Peyer's patch (tissue), 4 donors: ENCODE measurements around the gene PTEN. TPM values are rescaled to one million over a fixed set of nuclear protein-coding genes. Genes with fewer than 3 reads are reported as not detected.

Experiments
- DNase-seq, 3 donors: peaks; one replicate each; pipeline ENCODE4 v3.0.0-alpha.2; 2017 to 2019
- H3K27ac ChIP-seq, 4 donors: fragments of 200-600 bp; sonication (generic); one replicate each; pipeline ENCODE4 v1.5.1; 2016 to 2019
- H3K27me3 ChIP-seq, 2 donors: fragments of 200-600 bp; sonication (generic); one replicate each; pipeline ENCODE4 v1.5.1; 2019
- H3K36me3 ChIP-seq, 3 donors: fragments of 200-600 bp; sonication (generic); one replicate each; pipeline ENCODE4 v1.5.1; 2016 to 2019
- H3K4me1 ChIP-seq, 4 donors: fragments of 200-600 bp; sonication (generic); one replicate each; pipeline ENCODE4 v1.5.1; 2016 to 2019
- H3K4me3 ChIP-seq, 4 donors: fragments of 200-600 bp; sonication (generic); 1 replicate in 3 of 4; 2 replicates in 1 of 4; pipeline ENCODE4 v1.5.1; 2016 to 2019; ENCODE audit warnings: mild to moderate bottlenecking in 1 of 4
- H3K9me3 ChIP-seq, 4 donors: fragments of 200-600 bp; sonication (generic); one replicate each; pipeline ENCODE4 v1.5.1; 2016 to 2019; ENCODE audit warnings: mild to moderate bottlenecking in 1 of 4
- CTCF ChIP-seq, 6 experiments: fragments of 450-650 bp in 4 of 6; fragments of 200-600 bp in 2 of 6; sonication (generic) in 1 of 6; IDR thresholded peaks; one replicate each; pipeline ENCODE4 v1.5.1; 2017 to 2019; ENCODE audit warnings: antibody characterized with exemption in 6 of 6, mild to moderate bottlenecking in 3 of 6, moderate library complexity in 1 of 6
- POLR2A ChIP-seq, 2 donors: fragments of 450-650 bp; IDR thresholded peaks; one replicate each; pipeline ENCODE4 v1.5.1; 2017; ENCODE audit warnings: antibody characterized with exemption in 2 of 2, mild to moderate bottlenecking in 2 of 2, moderate library complexity in 2 of 2
- total RNA-seq, 4 donors: library from RNA; depleted of rRNA; stranded (reverse); fragments of >200 nt; gene quantifications; one replicate each; pipeline ENCODE4 v1.1.0, GENCODE V29; 2016

PTEN gene
- total RNA-seq, 4 donors from 2014 or later: 107 to 146 (median 125) TPM

- DNase-seq: no peak
- no peak for TF ChIP-seq CTCF (IDR thresholded peaks at IDR 0.05)
Observed at GRCh38 chr10:87836098-87836497, 27.3 kb upstream of the PTEN start.

GRCh38 chr10:87837445-87837844 lies 26.0 kb upstream of the PTEN start:
- no peak overlapping the region for H3K27ac ChIP-seq
- no peak for DNase-seq

More at GRCh38 chr10:87836098-87836497, 27.3 kb upstream of the PTEN start:
- Histone ChIP-seq H3K4me3 (no peak overlapping the region), H3K9me3 (no peaks in the 10 kb centered on the region), H3K27ac (no peak overlapping the region), H3K27me3 (no peaks in the 10 kb centered on the region), H3K4me1 (no peaks in the 10 kb centered on the region), H3K36me3 (no peaks in the 10 kb centered on the region)

GRCh38 chr10:87838650-87839049 lies 24.8 kb upstream of the PTEN start:
- Histone ChIP-seq H3K4me3 (no peak overlapping the region), H3K36me3 (no peaks in the 10 kb centered on the region), H3K4me1 (no peaks in the 10 kb centered on the region), H3K27ac (no peak overlapping the region), H3K9me3 (no peaks in the 10 kb centered on the region), H3K27me3 (no peaks in the 10 kb centered on the region)
- no peak for TF ChIP-seq POLR2A (IDR thresholded peaks at IDR 0.05)
- no peak for TF ChIP-seq CTCF (IDR thresholded peaks at IDR 0.05)
- no peak for DNase-seq

More at GRCh38 chr10:87837445-87837844, 26.0 kb upstream of the PTEN start:
- Histone ChIP-seq H3K4me1 (no peaks in the 10 kb centered on the region), H3K36me3 (no peaks in the 10 kb centered on the region), H3K27me3 (no peaks in the 10 kb centered on the region), H3K9me3 (no peaks in the 10 kb centered on the region), H3K4me3 (no peak overlapping the region)
- TF ChIP-seq CTCF (IDR thresholded peaks at IDR 0.05): no peak
- no peak for TF ChIP-seq POLR2A (IDR thresholded peaks at IDR 0.05)

GRCh38 chr10:87841186-87841585 lies 22.2 kb upstream of the PTEN start:
- Histone ChIP-seq H3K4me1 (no peaks in the 10 kb centered on the region), H3K27ac (peak overlapping the region in 2 of 4 donors; percentile 60 to 82), H3K4me3 (no peak overlapping the region), H3K36me3 (no peaks in the 10 kb centered on the region), H3K9me3 (no peaks in the 10 kb centered on the region), H3K27me3 (no peaks in the 10 kb centered on the region)
- peak in 1 of 3 donors; percentile 51 for DNase-seq
- no peak for TF ChIP-seq POLR2A (IDR thresholded peaks at IDR 0.05)
- TF ChIP-seq CTCF (IDR thresholded peaks at IDR 0.05): no peak

- H3K27me3 ChIP-seq: no peaks in the 10 kb centered on the region
- no peak overlapping the region for H3K4me3 ChIP-seq
- DNase-seq: peak in 2 of 3 donors; percentile 55 to 74
- TF ChIP-seq CTCF (IDR thresholded peaks at IDR 0.05): no peak
- TF ChIP-seq POLR2A (IDR thresholded peaks at IDR 0.05): no peak
- no peaks in the 10 kb centered on the region for H3K9me3 ChIP-seq
- no peaks in the 10 kb centered on the region for H3K36me3 ChIP-seq
- H3K27ac ChIP-seq: peak overlapping the region in 2 of 4 donors; percentile 60 to 82
- no peaks in the 10 kb centered on the region for H3K4me1 ChIP-seq
Observed at GRCh38 chr10:87842220-87842641, 21.2 kb upstream of the PTEN start.
